HS-27A (cell line): ENCODE measurements around the gene NQO2.

Experiments used
- DNase-seq: peaks from one replicate; pipeline ENCODE4 v3.0.0-alpha.2; 2012; ENCODE audit warnings: low read depth, missing footprints

Gene NQO2

GRCh38 chr6:2999618-3000557 lies at the start of gene NQO2:
TSS of gene NQO2 (plus strand) at chr6:2999894. CDS start at chr6:3006553, 6,659 bp downstream.
- DNase-seq, result no peak

GRCh38 chr6:2950713-2951112 lies 49.0 kb upstream of the NQO2 start:
- no peak for DNase-seq

- DNase-seq, result no peak
Measured at GRCh38 chr6:2951728-2952127, 48.0 kb upstream of the NQO2 start.

GRCh38 chr6:2952557-2953095 lies 47.1 kb upstream of the NQO2 start:
- no peak for DNase-seq

- no peak for DNase-seq
Measured at GRCh38 chr6:2953098-2953497, 46.6 kb upstream of the NQO2 start.

GRCh38 chr6:2956930-2957685 lies 42.6 kb upstream of the NQO2 start:
- no peak for DNase-seq

- no peak for DNase-seq
Measured at GRCh38 chr6:2957696-2958330, 41.9 kb upstream of the NQO2 start.

- no peak for DNase-seq
Measured at GRCh38 chr6:2958331-2958711, 41.4 kb upstream of the NQO2 start.

- no peak for DNase-seq
Measured at GRCh38 chr6:2958776-2959175, 40.9 kb upstream of the NQO2 start.

- no peak for DNase-seq
Measured at GRCh38 chr6:2959909-2960719, 39.6 kb upstream of the NQO2 start.

GRCh38 chr6:2960935-2961334 lies 38.8 kb upstream of the NQO2 start:
- DNase-seq, result no peak

- DNase-seq, result no peak
Measured at GRCh38 chr6:2961506-2961905, 38.2 kb upstream of the NQO2 start.

GRCh38 chr6:2962004-2962403 lies 37.7 kb upstream of the NQO2 start:
- no peak for DNase-seq

GRCh38 chr6:2962636-2963035 lies 37.1 kb upstream of the NQO2 start:
- DNase-seq, result no peak

- DNase-seq, result no peak
Measured at GRCh38 chr6:2963756-2964155, 35.9 kb upstream of the NQO2 start.

GRCh38 chr6:2964793-2965505 lies 34.7 kb upstream of the NQO2 start:
- no peak for DNase-seq

- DNase-seq, result no peak
Measured at GRCh38 chr6:2966347-2966746, 33.3 kb upstream of the NQO2 start.

- no peak for DNase-seq
Measured at GRCh38 chr6:2967936-2968335, 31.8 kb upstream of the NQO2 start.

GRCh38 chr6:2968600-2969135 lies 31.0 kb upstream of the NQO2 start:
- no peak for DNase-seq

GRCh38 chr6:2969549-2969948 lies 30.1 kb upstream of the NQO2 start:
- no peak for DNase-seq
